ENCODE results near the gene PRKCI.
"Not testable (repeated sequence)": the region's sequence is repeated elsewhere in the genome, so short reads cannot be mapped to it uniquely, and the experiment has no call there.

The PRKCI gene

DNA sequence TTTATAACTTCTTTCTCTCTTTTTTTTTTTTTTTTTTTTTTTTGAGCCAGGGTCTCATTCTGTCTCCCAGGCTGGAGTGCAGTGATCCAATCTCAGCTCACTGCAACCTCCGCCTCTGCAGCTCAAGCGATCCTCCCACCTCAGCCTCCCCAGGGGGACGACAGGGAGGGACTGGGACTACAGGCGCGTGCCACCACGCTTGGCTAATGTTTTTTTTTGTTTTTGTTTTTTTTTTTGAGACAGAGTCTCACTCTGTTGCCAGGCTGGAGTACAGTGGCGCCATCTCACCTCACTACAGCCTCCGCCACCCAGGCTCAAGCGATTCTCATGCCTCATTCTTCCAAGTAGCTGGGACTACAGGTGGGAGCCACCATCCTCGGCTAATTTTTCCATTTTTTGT is 17.7 kb upstream of the PRKCI start:
- in situ Hi-C loops (cut with HindIII; ENCODE audit: low sequenced_read_pairs) = no loop called here

DNA sequence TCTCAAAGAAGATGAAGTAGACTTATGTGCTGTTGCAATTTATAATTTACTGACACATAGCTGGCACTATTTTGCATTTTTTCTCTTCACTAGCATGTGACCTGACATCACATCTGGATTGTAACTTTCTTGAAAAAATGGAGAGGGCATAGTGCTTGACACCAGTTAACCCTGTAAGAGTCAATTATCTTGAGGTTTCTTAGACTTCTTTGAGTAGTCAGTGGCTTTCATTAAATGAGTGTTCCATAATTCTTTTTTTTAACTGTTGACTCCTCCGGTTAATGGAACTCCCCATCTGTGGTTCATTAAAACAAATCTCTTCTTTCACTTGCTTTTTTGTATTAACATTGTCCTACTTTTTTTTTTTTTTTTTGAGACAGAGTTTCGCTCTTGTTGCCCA is 16.9 kb upstream of the PRKCI start:
- no peak for DNase-seq (ENCODE audit: low read depth)
- TF ChIP-seq, protein P1, sequence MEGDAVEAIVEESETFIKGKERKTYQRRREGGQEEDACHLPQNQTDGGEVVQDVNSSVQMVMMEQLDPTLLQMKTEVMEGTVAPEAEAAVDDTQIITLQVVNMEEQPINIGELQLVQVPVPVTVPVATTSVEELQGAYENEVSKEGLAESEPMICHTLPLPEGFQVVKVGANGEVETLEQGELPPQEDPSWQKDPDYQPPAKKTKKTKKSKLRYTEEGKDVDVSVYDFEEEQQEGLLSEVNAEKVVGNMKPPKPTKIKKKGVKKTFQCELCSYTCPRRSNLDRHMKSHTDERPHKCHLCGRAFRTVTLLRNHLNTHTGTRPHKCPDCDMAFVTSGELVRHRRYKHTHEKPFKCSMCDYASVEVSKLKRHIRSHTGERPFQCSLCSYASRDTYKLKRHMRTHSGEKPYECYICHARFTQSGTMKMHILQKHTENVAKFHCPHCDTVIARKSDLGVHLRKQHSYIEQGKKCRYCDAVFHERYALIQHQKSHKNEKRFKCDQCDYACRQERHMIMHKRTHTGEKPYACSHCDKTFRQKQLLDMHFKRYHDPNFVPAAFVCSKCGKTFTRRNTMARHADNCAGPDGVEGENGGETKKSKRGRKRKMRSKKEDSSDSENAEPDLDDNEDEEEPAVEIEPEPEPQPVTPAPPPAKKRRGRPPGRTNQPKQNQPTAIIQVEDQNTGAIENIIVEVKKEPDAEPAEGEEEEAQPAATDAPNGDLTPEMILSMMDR (IDR thresholded peaks at IDR 0.05; ENCODE audit: low read depth, low read length, missing control alignments) = no peak
- no peak overlapping the region for H3K4me3 ChIP-seq (ENCODE audit: low read depth, low read length)
- in situ Hi-C loops (cut with HindIII; ENCODE audit: low sequenced_read_pairs) = no loop called here

More for the DNA sequence above, 17.7 kb upstream of the PRKCI start:
- no peak overlapping the region for H3K4me3 ChIP-seq (ENCODE audit: low read depth, low read length)
- TF ChIP-seq, protein P1 (IDR thresholded peaks at IDR 0.05; ENCODE audit: low read depth, low read length, missing control alignments) = no peak
- no peak for DNase-seq (ENCODE audit: low read depth)

DNA sequence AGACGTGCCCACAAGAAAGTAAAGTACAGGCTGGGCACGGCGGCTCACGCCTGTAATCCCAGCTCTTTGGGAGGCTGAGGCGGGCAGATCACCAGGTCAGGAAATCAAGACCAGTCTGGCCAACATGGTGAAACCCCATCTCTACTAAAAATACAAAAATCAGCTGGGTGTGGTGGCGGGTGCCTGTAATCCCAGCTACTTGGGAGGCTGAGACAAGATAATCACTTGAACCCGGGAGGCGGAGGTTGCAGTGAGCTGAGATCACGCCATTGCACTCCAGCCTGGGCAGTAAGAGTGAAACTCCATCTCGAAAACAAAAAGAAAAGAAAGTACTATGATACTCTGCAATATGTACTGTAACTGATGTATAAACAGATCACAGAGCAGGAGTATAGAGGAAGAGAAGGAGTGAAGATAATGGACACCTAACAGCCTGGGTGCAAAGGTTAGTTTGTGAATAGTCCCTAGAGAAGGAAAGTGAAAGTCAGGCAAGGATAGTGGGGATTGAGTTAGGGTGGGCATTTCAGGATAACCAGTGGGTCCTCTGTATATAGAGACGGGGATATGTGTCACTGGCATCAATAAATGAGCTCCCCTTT is 16.0 kb upstream of the PRKCI start:
- in situ Hi-C loops (cut with HindIII; ENCODE audit: low sequenced_read_pairs); DNase-seq (ENCODE audit: low read depth); H3K4me3 ChIP-seq (ENCODE audit: low read depth, low read length): not testable (repeated sequence)

DNA sequence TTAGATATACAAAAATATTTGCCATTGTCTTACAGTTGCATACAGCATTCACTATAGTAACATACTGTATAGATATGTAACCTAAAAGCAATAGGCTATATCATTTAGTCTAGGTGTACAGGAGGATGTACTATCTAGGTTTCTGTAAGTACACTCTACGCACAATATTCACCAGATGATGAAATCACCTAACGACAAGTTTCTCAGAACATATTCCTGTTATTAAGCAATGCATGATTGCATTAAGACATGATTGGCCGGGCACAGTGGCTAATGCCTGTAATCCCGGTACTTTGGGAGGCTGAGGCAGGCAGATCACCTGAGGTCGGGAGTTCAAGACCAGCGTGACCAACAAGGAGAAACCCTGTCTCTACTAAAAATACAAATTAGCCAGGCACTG is 14.5 kb upstream of the PRKCI start:
- in situ Hi-C loops (cut with HindIII; ENCODE audit: low sequenced_read_pairs) = no loop called here
- H3K4me3 ChIP-seq (ENCODE audit: low read depth, low read length) = no peak overlapping the region
- TF ChIP-seq, protein P1 (IDR thresholded peaks at IDR 0.05; ENCODE audit: low read depth, low read length, missing control alignments) = no peak
- no peak for DNase-seq (ENCODE audit: low read depth)

DNA sequence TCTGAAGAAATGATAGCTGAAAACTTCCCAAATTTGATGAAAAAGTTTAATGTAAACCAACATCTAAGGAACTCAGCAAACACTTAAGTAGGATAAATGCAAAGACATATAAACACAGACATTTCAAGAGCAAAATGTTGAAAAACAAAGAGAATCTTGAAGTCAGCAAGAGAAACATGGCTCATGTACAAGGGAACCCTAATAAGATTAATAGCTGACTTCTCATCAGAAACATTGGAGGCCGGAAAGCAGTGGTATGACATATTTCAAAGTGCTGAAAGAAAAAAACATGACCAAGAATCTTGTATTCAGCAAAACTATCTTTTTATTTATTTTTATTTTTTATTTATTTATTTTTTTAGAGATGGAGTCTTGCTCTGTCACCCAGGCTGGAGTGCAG is 10.6 kb upstream of the PRKCI start:
- H3K4me3 ChIP-seq (ENCODE audit: low read depth, low read length) = no peak overlapping the region
- in situ Hi-C loops (cut with HindIII; ENCODE audit: low sequenced_read_pairs) = no loop called here
- TF ChIP-seq, protein P1 (IDR thresholded peaks at IDR 0.05; ENCODE audit: low read depth, low read length, missing control alignments) = no peak
- DNase-seq (ENCODE audit: low read depth) = no peak

DNA sequence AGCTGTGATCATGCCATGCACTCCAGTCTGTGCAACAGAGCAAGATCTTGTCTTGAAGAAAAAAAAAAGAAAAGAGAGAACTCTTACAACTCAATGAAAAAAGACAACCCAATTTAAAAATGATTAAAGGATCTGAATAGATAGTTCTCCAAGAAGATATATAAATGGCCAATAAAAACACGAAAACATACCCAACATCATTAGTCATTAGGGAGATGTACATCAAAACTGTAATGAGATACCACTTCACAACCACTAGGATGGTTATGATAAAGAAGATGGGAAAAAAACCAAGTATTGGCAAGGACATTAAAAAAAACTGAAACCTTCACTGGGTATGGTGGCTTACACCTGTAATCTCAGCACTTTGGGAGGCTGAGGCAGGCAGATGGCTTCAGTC is 2.4 kb upstream of the PRKCI start:
- no peak overlapping the region for H3K4me3 ChIP-seq (ENCODE audit: low read depth, low read length)
- no peak for DNase-seq (ENCODE audit: low read depth)
- TF ChIP-seq, protein P1 (IDR thresholded peaks at IDR 0.05; ENCODE audit: low read depth, low read length, missing control alignments) = no peak
- in situ Hi-C loops (cut with HindIII; ENCODE audit: low sequenced_read_pairs) = no loop called here

DNA sequence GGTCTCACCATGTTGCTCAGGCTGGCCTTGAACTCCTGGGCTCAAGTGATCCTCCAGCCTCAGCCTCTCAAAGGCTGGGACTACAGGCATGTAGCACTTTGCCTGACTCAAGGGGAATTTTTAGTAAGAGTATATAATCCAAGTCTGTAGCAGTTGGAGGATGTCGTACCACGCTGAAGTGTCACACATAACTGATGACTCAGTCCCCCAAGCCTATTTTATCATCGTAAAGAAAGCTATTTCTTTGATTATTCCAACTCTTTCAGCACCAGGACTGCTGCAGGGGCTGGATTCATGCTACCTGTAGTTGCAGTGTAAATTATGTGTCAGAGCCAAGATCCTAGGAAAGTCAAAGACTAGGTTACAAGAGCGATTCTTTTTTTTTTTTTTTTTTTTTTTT is 1.4 kb upstream of the PRKCI start:
- in situ Hi-C loops (cut with HindIII; ENCODE audit: low sequenced_read_pairs) = no loop called here
- no peak for DNase-seq (ENCODE audit: low read depth)
- TF ChIP-seq, protein P1 (IDR thresholded peaks at IDR 0.05; ENCODE audit: low read depth, low read length, missing control alignments) = no peak
- H3K4me3 ChIP-seq (ENCODE audit: low read depth, low read length) = no peak overlapping the region
